K562 (cell line): ENCODE data around the gene GPAT2. TPM values are rescaled to one million over a fixed set of nuclear protein-coding genes. Genes with fewer than 3 reads are reported as not detected.
"Not testable (repeated sequence)": the region's sequence is repeated elsewhere in the genome, so short reads cannot be mapped to it uniquely, and the experiment has no call there.

Source experiments
- ATAC-seq: fragments of 200-7000 bp; cut with Tn5 transposase; 3 replicates; pipeline ENCODE4 v1.9.1; 2020; ENCODE audit warnings: moderate library complexity
- BruUV-seq: library from RNA; stranded (reverse); fragments of 400-500 nt; replicated peaks from 2 replicates; lab custom pipeline; 2021; lab: Mats Ljungman, UMichigan
- CTCF ChIA-PET: fragments of 300-600 bp; formaldehyde crosslinking; extraction: SDS; loops from one replicate; lab custom pipeline; 2021; ENCODE audit warnings: low intra/inter-chr PET ratio; lab: Yijun Ruan, JAX
- POLR2A ChIA-PET: fragments of 300-600, 350-650 bp; sonication (Branson Sonifier 250); formaldehyde crosslinking; extraction: SDS; loops from one replicate; lab custom pipeline; 2021; ENCODE audit warnings: antibody characterized with exemption, inconsistent platforms; lab: Yijun Ruan, JAX
- DNase-seq, 4 experiments: peaks; one replicate each; pipeline versions ENCODE4 v3.0.0 to v3.0.0-alpha.2; 2011 to 2018; ENCODE audit warnings: low spot score in 3 of 4, mixed read lengths in 3 of 4; ENCODE audit errors: extremely low read depth in 1 of 4
- FAIRE-seq: peaks from 2 replicates; lab custom pipeline; 2011; peaks lifted over from hg19 to GRCh38; lab: Jason Lieb, UNC
- H2AFZ ChIP-seq: 2 replicates; pipeline ENCODE4 v1.6.0; 2011; ENCODE audit warnings: low read depth, low read length, control low read depth, inconsistent platforms
- H3K27ac ChIP-seq: fragments of 200-600 bp; 3 replicates; pipeline ENCODE4 v1.8.0; 2011; ENCODE audit warnings: low read depth, mild to moderate bottlenecking, control low read depth, inconsistent platforms, low read length, moderate library complexity, mixed read lengths; ENCODE audit errors: extremely low read depth
- H3K27me3 ChIP-seq, 2 experiments: fragments of 300-600 bp in 1 of 2; 2 replicates in 1 of 2; 3 replicates in 1 of 2; pipeline versions ENCODE4 v1.6.0 to v1.8.0; 2011; ENCODE audit warnings: inconsistent platforms in 2 of 2, low read length in 2 of 2, mild to moderate bottlenecking in 1 of 2, mixed read lengths in 1 of 2, moderate library complexity in 1 of 2; ENCODE audit not compliant: control insufficient read depth in 2 of 2, insufficient read depth in 2 of 2
- H3K36me3 ChIP-seq: fragments of 300-600 bp; 3 replicates; pipeline ENCODE4 v1.8.0; 2011; ENCODE audit warnings: mild to moderate bottlenecking, low read length, inconsistent platforms; ENCODE audit not compliant: control insufficient read depth, insufficient read depth
- H3K4me1 ChIP-seq, 2 experiments: fragments of 200-600 bp in 1 of 2; replicated peaks in 1 of 2; 2 replicates in 1 of 2; 3 replicates in 1 of 2; pipeline versions ENCODE4 v1.5.1 to v1.8.0; 2011; ENCODE audit warnings: inconsistent platforms in 2 of 2, low read length in 2 of 2, mild to moderate bottlenecking in 1 of 2, mixed read lengths in 1 of 2, moderate library complexity in 1 of 2; ENCODE audit not compliant: control insufficient read depth in 2 of 2, insufficient read depth in 2 of 2
- H3K4me2 ChIP-seq: 2 replicates; pipeline ENCODE4 v1.6.1; 2011; ENCODE audit warnings: low read length, control low read depth, inconsistent platforms, mixed read lengths; ENCODE audit not compliant: insufficient read depth
- H3K4me3 ChIP-seq: fragments of 200-600 bp; sonication (generic), shearing (Covaris generic); 2 replicates; pipeline ENCODE4 v1.5.1; 2016; ENCODE audit warnings: control low read depth, inconsistent platforms
- H3K79me2 ChIP-seq: fragments of 200-600 bp; 3 replicates; pipeline ENCODE4 v1.8.0; 2011; ENCODE audit warnings: low read length, inconsistent platforms; ENCODE audit not compliant: control insufficient read depth, insufficient read depth
- H3K9ac ChIP-seq, 2 experiments: 2 replicates each; pipeline versions ENCODE4 v1.6.0 to v1.6.1; 2011; ENCODE audit warnings: low read depth in 2 of 2, low read length in 2 of 2, control low read depth in 1 of 2, inconsistent platforms in 1 of 2, mild to moderate bottlenecking in 1 of 2, mixed read lengths in 1 of 2; ENCODE audit not compliant: insufficient read depth in 1 of 2
- H3K9me1 ChIP-seq: one replicate; pipeline ENCODE4 v1.6.0; 2011; ENCODE audit warnings: inconsistent platforms, mild to moderate bottlenecking, low read length, moderate library complexity; ENCODE audit not compliant: control insufficient read depth, insufficient read depth
- H3K9me3 ChIP-seq: replicated peaks from 2 replicates; pipeline ENCODE4 v1.5.1; 2011; ENCODE audit warnings: low read depth, low read length, inconsistent platforms; ENCODE audit not compliant: control insufficient read depth, insufficient read depth
- H4K20me1 ChIP-seq: replicated peaks from 2 replicates; pipeline ENCODE4 v1.6.1; 2011; ENCODE audit warnings: low read length, inconsistent platforms, mixed read lengths; ENCODE audit not compliant: control insufficient read depth, insufficient read depth
- CBFA2T2 ChIP-seq: fragments of 450-650 bp; conservative IDR thresholded peaks from 2 replicates; pipeline ENCODE4 v1.6.1; 2017; ENCODE audit warnings: mild to moderate bottlenecking
- CBFA2T3 ChIP-seq: fragments of 450-650 bp; IDR thresholded peaks from 2 replicates; pipeline ENCODE4 v1.6.1; 2017
- FOXA3 ChIP-seq, 2 experiments: fragments of 450-650 bp in 1 of 2; sonication (generic) in 1 of 2; formaldehyde crosslinking; IDR thresholded peaks in 1 of 2; conservative IDR thresholded peaks in 1 of 2; 2 replicates each; pipeline versions ENCODE4 v1.4.0 to v1.8.0; 2020 to 2022; ENCODE audit warnings: mild to moderate bottlenecking in 2 of 2, missing genetic modification reagents in 1 of 2
- WGBS: fragments of 100-300 bp; shearing (Covaris generic); methylation state at CpG from one replicate; pipeline ENCODE4 v1.1.6; 2016; ENCODE audit warnings: low coverage, mixed read lengths; ENCODE audit not compliant: insufficient coverage; ENCODE audit errors: missing lambda C conversion rate; 5-methylcytosine and 5-hydroxymethylcytosine counted together
- in situ Hi-C: fragments of 300-500 bp; cut with MboI; formaldehyde crosslinking; loops from 4 replicates; pipeline ENCODE4 v1.15.0; 2018; ENCODE audit warnings: inconsistent platforms, mixed read lengths
- intact Hi-C: fragments of 100-400 bp; cut with micrococcal nuclease; formaldehyde crosslinking; loops from 2 replicates; pipeline ENCODE4 v1.14.2; 2022
- polyA plus RNA-seq, 8 experiments: library from polyadenylated mRNA; depleted of rRNA in 4 of 8; stranded (reverse) in 5 of 8; unstranded in 3 of 8; fragments of >200 nt; fragmentation: Nextera tagmentation in 2 of 8; fragmentation: Illumina TruSeq in 1 of 8; extraction: Ambion mirVana in 2 of 8; extraction: Trizol in 1 of 8; gene quantifications; 2 replicates each; pipeline versions ENCODE4 v1.2.1 to v1.2.3, GENCODE V29; 2011 to 2014; ENCODE audit warnings: inconsistent platforms in 1 of 8, missing spikeins in 1 of 8
- total RNA-seq, 7 experiments: library from RNA; depleted of rRNA in 6 of 7; stranded (reverse); fragments of >200 nt in 6 of 7; fragmentation: Illumina TruSeq in 2 of 7; extraction: Trizol in 2 of 7; gene quantifications; 2 replicates each; pipeline versions ENCODE4 v1.2.1 to v1.2.3, GENCODE V29; 2011 to 2021; ENCODE audit warnings: low replicate concordance in 1 of 7

Gene GPAT2
- total and polyA plus RNA-seq, 9 of the 15 experiments (the other 6 are each of a cell fraction or from before 2014, with no cell fraction given), result 0.01 to 1.2 (median 0.22) TPM; not detected in 3

DNA sequence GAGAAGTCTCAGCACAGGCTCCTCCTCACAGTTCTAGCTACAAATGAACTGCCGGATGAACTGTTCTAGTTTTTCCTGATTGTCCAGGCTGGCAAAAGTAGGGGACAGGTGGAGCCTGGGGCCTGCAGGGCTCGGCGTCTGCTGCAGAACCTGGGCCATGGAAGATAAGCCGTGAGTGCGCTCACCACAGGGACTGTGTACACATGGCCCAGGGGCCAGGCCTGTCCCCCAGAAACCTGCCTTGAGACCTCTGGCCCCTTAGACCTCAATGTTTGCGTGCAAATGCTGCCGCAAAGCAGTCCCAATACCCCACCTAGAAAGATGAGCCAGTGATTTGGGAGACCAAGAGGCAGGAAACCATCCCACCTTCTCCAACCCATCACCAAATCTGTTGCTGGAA, 12.6 kb downstream of the GPAT2 start:
- 4% methylated on average over 7 of the region's 7 CpGs for whole genome bisulfite sequencing
- H3K4me2 ChIP-seq, H3K9me1 ChIP-seq, BruUV-seq, H2AFZ ChIP-seq, H3K4me3 ChIP-seq, FAIRE-seq, H3K27me3 ChIP-seq, H3K79me2 ChIP-seq, ATAC-seq, H3K27ac ChIP-seq, H4K20me1 ChIP-seq, H3K9ac ChIP-seq, intact Hi-C loops, H3K36me3 ChIP-seq, H3K9me3 ChIP-seq: not testable (repeated sequence)
- H3K4me1 ChIP-seq, result peaks cover 0 to 13% of the 10 kb centered on the region in 2 experiments; a peak in 2 of 5 replicates
- TF ChIP-seq CBFA2T3 (peak; percentile 52), FOXA3 (CRISPR knock-in tag; conservative IDR thresholded peaks at IDR 0.05 in 1 of 2, IDR thresholded peaks at IDR 0.05 in 1 of 2) (peak in 1 of 2 experiments; percentile 91; a peak in 2 of 4 replicates), CBFA2T2 (peak; percentile 53)
- ChIA-PET CTCF (interaction anchor here (0.6 to 1.8 kb wide), 3 partner anchors 94 to 1090 kb away, joined by 3 to 12 read pairs (median 4); partner anchors contain the start of gene ADRA2B), POLR2A (interaction anchor here (0.5 to 0.7 kb wide), 2 partner anchors 240 to 356 kb away, joined by 3 read pairs; no protein-coding TSS in a partner anchor)
- in situ Hi-C loops, result loop anchor here (5.0 to 25.0 kb wide), 3 partner anchors 90 to 490 kb away; partner anchors contain the start of gene NEURL3
- peak in 1 of 4 experiments; percentile 10 for DNase-seq

GRCh38 chr2:96021142-96021541, 13.6 kb downstream of the GPAT2 start:
- 7% methylated on average over 4 of the region's 4 CpGs for WGBS
- H3K27me3 ChIP-seq, BruUV-seq, H4K20me1 ChIP-seq, ATAC-seq, H3K36me3 ChIP-seq, intact Hi-C loops, FAIRE-seq, H3K9me3 ChIP-seq, DNase-seq, H3K9ac ChIP-seq, H3K9me1 ChIP-seq, H3K4me2 ChIP-seq, POLR2A ChIA-PET, H2AFZ ChIP-seq, H3K4me3 ChIP-seq, CTCF ChIA-PET, H3K79me2 ChIP-seq, H3K27ac ChIP-seq: not testable (repeated sequence)
- in situ Hi-C loops, result loop anchor here (5.0 to 25.0 kb wide), 3 partner anchors 91 to 491 kb away; partner anchors contain the start of gene NEURL3
- H3K4me1 ChIP-seq, result peaks cover 0 to 13% of the 10 kb centered on the region in 2 experiments; a peak in 2 of 5 replicates

GRCh38 chr2:96019909-96020590, 14.7 kb downstream of the GPAT2 start:
- WGBS, result 33% methylated on average over 3 of the region's 9 CpGs

More at GRCh38 chr2:96019909-96020590, 14.7 kb downstream of the GPAT2 start:
- BruUV-seq, H4K20me1 ChIP-seq, DNase-seq, H3K27me3 ChIP-seq, POLR2A ChIA-PET, FAIRE-seq, ATAC-seq, H3K4me2 ChIP-seq, H3K27ac ChIP-seq, H3K79me2 ChIP-seq, H3K9ac ChIP-seq, H3K9me3 ChIP-seq, CTCF ChIA-PET, H3K9me1 ChIP-seq, H3K36me3 ChIP-seq, intact Hi-C loops, H3K4me3 ChIP-seq, H2AFZ ChIP-seq: not testable (repeated sequence)
- peaks cover 0 to 13% of the 10 kb centered on the region in 2 experiments; a peak in 2 of 5 replicates for H3K4me1 ChIP-seq
- in situ Hi-C loops, result loop anchor here (5.0 to 25.0 kb wide), 3 partner anchors 92 to 492 kb away; partner anchors contain the start of gene NEURL3
